VCaP (cell line): ENCODE results near the gene ZNF385A.

Experiments used
- H3K27ac ChIP-seq: fragments of 450-650 bp; 2 replicates; pipeline ENCODE4 v1.5.1; 2017
- CTCF ChIP-seq: fragments of 450-650 bp; conservative IDR thresholded peaks from 2 replicates; pipeline ENCODE4 v1.5.1; 2017; ENCODE audit warnings: mild to moderate bottlenecking, moderate library complexity

Gene ZNF385A

GRCh38 chr12:54324617-54325441, 59.7 kb downstream of the ZNF385A start, which contains the start of gene COPZ1:
Gene COPZ1 (plus strand): TSS chr12:54325131. CDS start chr12:54325164, 33 bp downstream.
- H3K27ac ChIP-seq: peak within 1 kb of the TSS; percentile 86

GRCh38 chr12:54321363-54321762, 63.2 kb downstream of the ZNF385A start:
- no peak for TF ChIP-seq CTCF
- no peak overlapping the region for H3K27ac ChIP-seq

More at GRCh38 chr12:54324617-54325441, 59.7 kb downstream of the ZNF385A start, which contains the start of gene COPZ1:
- peak; percentile 89 for TF ChIP-seq CTCF
